Limb (tissue), 2 donors: ENCODE measurements around the gene CA10.
A peak's percentile ranks its signal among the peaks of the same experiment; 100 is the strongest.

Source experiments
- DNase-seq, 2 donors: peaks; one replicate each; pipeline ENCODE4 v3.0.0-alpha.2; 2016; ENCODE audit errors: extremely low spot score in 2 of 2

Gene CA10

DNA sequence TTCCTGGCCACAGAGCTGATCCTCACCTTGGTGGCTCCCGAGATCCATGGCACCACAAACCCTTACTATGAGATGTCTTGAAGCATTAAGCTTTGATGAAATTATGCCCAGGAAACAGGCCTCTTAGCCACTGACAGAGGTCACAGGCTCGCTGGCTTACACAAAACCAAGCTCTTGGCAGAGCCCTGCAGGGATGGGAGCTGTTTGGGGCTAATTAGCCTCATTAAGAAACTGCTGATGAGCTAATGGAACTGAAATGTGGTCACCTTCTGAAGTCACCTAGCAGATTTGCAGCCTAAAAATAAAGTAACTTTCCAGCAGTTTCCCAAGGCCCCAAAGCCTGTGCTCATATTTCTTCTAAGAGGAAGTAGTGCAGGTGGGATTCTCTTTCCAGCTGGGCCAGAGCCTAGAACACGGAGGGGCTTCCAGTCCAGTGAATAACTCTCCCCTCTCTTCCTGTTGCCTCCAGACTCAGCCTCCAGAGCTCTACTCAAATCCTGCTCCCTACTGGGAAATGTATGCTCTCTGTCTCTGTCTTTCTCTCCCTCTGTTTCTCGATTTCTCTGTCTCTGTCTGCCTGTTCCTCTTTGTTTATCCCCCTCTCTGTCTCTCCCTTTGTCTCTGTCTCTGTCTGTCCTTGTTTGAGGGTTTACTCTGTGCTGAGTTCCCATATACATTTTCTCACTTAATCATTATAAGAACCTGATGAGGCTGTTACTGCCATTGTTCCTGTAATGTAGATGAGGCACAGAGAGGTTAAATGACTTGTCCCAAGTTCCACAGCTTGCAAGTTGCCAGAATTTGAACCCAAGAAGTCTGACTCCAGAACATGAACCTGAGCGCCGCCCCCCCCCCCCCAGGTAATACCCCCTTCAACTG, 338.9 kb downstream of the CA10 start:
- DNase-seq = peak in 1 of 2 donors; percentile 18

DNA sequence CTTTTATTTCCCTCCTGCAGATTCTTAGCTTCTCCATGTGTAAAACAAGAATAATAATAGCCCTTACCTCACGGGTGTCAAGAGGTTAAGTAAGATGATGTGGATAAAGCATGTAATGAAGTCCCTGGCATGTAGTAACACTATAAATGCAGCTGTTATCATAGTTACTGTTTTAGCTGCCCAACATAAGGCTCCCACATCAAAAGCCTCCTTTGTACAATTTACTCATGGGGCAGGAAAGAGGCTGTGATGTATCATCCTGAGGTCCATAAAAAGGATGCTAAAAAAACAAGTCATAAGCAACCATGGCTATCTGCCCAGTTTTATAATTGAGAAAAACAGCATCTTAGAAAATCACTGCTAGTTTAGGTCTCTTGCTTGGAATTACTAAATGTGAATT, 339.7 kb downstream of the CA10 start:
- DNase-seq = no peak

DNA sequence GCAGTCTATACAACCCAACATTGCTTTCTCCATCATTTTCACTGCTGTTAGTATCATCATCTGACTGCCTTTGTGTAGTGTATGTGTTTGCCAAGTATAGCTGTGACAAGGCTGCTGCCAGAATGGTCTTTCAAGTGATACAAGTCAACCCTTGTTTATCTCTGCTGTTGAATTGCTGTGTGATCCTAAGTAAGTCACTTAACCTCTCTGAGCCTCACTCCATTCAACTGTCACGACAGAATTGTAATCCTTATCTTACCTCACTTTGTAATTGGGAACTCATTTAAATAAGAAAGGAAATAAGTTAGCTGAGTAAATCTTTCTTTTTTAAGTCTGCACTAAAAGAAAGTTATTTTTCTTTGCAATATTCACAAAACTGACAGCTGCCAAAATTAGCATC, 340.6 kb downstream of the CA10 start:
- DNase-seq = no peak

DNA sequence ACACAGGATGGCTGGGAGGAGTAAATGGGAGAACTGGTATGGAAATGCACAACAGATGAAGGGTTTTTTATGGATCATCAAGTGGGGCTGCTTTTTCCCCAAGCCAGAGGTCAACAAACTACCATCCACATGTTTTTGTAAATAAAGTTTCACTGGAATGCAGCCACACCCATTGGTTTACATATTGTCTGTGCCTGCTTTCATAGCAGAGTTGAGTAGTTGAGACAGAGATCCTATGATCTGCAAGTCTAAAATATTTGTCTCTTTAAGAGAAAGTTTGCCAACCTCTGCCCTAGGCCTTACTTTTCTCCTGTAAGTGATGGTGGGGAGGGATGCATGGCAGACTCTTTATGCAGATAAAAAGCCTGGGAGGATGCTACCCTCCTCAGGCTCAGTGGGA, 341.4 kb downstream of the CA10 start:
- no peak for DNase-seq

DNA sequence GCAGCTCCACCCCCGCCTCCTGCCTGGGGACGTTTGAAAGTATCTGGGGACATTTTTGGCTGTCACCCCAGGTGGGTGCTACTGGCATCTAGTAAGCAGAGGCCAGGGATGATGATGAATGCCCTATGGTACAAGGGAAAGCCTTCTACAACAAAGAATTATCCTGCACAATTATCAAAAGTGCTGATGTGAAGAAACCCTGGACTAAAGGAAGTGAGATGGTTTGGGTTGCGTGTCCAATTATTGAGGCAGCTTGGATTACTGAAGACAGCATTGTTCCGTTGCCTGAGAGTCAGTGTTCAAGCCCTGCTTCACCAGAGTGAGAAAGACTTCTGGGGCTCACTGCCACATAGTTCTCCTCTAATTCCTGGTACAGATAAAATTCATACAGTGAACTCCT, 343.4 kb downstream of the CA10 start:
- DNase-seq = no peak

DNA sequence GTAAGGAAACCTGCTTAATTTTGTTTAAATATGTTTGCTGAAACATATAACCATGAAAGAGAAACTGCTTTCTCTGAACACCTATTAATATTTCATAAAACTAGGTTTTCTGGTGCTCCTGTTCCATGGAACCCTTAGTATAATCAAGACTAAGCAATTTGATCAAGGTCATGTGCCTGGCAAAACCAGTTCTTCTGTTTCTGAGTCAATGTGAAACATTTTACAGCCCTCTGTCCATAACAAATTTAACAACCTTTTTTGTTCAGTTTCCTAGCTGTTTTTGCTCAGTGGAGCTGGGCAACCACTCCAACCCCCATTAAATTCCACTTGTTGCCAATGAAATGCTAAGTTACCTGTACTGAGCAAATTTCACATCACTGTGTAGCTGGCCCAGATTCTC, 344.0 kb downstream of the CA10 start:
- no peak for DNase-seq

DNA sequence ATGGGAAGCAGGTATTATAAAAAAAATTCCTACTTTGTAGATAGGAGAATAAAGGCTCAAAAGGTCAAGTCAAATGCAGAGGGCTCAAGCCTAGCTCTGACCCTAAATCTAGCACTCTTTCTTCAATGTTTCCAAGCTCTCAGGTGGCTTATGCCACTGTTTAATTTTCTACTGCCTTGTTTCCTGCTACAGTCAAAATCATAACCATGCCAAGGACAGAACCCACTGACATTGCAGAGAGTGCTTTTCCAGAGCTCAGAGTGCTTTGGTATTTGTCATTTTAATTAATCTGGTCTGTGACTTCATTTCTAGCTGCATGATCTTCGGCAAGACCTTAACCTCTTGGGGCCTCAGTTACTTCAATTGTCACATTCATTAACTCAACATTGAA, 344.7 kb downstream of the CA10 start:
- DNase-seq = no peak

DNA sequence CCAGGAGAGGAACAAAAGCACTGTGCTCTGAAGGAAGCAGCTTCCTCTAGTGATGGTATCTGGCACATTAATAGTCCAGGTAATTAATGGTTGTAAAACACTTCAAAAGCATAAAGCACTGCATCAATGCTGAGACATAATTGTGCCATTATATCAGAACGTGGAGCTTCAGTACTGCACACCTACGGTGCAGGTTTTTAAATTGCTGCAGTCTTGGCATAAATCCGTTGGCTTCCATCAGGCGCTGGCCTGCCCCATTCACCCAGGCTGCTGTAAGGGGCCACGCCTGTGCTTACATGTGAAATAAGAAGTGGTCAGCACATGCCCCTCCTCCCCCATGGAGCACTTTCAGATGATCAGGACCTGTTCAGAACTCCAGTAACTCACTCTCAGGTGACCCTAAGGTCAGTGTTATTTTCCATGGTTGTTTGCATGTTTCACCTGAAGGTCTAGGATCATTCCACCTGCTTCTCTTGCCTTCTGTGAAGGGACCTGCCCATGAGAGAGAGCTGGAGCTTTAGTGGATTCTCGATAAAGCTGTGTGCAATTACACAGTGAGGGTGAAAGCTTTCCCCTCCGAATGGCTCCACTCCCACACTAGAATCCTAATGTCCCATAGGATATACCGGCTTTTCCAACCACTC, 345.3 kb downstream of the CA10 start:
- DNase-seq = no peak

DNA sequence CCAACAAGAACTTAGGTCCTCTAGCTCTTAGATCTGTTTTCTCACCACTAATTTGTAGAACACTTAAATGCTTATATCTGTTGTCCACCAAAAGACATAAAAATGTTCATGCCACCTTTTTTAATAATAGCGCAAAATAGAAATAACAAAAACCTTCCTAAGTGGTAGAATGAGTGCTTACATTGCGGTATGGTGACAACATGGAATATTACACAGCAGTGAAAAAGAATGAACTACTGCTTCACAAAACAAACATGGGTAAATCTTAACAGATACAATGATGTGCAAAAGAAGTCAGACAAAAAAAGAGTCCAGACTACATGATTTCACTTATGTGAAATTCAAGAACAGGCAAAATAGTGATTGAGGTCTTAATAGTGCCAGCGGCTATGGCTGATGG, 351.1 kb downstream of the CA10 start:
- no peak for DNase-seq

DNA sequence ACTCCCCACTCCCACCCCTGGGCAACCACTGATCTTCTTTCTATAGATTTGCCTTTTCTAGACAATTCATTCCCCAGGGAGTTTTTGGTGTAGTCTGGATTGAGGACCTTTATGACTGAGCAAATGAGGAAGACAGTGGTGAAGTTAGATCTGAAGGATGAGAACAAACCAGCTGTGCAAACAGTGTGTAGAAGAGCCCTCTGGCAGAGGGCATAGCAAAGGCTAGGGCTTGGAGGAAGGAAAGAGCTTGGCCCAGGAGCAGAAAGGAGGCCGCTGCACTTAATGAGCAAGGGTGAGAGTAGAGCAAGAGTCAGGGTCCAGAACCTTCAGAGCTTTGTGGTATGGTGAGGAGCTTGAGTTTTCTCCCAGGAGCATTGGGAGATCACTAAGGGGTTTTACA, 352.7 kb downstream of the CA10 start:
- DNase-seq = no peak

DNA sequence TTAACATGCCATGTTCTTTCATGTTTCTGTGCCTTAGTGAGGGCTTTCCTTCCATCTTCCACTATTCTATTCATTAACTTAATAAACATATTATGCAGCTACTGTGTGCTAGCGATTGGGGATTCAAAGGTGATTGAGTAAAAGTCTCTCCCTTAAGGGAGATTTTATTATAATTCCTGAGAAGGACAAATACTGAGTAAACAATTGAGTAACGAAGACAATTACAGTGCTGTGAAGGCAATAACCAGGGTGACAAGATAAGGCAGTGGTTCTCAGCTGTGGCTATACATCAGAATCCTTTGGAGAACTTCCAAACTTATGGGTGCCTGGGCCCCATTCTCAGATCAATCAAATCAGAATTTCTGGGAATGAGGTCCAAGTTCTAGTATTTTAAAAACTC, 353.3 kb downstream of the CA10 start:
- no peak for DNase-seq

DNA sequence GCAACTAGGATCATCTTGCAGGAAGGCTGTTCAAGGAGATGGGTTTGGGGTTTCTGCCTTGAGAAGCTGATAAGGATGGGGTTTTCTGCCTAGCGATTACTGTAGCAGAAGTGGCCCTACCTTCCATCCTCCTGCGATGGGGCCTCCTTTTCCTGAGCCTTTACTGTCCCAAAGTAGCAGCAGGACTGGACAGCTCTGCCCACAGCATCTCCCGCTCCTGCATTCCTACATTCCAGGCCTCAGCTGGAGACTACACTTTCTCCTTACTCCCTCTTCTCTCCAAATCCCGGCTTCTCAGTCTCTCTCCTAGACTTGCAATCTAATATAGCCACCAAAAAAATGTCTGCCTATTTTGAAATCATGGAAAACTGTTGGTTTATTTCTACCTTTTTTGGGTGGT, 355.4 kb downstream of the CA10 start:
- no peak for DNase-seq

DNA sequence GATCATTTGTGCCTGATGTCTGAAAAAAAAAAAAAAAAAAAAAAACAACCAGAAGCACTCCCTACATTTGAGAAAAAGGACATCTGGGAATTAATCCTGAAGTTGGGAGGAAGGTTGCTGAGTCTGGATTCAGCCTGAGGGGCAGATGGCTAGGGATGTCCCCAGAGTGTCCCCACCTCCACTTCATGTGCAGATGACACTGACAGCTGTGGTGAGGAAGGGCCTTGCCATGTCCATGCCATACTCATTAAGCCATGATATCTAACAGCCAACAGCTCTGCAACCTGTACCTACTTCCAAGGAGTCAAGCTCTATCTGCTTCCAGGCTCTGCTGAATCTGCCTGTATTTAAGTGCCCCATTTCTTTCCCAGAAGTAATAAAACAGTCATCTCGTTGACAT, 356.0 kb downstream of the CA10 start:
- no peak for DNase-seq

DNA sequence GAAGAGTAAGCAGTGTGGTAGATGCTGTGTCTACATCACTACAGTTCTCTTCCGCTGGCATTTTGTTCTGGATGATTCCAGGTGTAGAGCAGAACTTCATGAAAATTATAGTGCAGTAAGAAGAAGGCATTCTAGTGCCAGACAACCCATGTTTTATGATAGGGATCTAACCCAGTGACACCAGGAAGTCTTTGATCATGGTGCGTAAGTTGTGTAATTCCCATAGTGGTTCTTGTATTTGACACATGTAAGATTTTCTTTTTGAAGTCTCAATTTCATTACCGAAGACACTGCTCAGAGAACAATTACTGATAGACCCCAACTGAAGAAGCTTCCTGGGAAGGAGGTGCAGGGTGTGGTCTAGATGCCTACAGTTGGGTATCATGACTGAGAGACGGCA, 356.9 kb downstream of the CA10 start:
- DNase-seq = no peak

DNA sequence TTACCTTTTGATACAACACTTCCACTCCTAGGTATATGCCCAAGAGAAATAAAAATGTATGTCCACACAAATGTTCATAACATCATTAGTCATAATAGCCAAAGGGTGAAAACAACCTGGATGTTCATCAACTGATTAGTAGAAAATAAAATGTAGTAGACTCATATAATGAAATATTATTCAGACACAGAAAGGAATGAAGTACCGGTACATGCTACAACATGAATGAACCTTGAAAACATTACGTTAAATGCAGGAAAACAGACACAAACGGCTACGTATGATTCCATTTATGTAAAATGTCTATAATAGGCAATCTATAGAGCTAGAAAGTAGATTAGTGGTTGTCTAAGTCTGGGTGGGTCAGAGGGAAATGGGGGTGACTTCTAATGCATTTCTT, 358.5 kb downstream of the CA10 start:
- no peak for DNase-seq

DNA sequence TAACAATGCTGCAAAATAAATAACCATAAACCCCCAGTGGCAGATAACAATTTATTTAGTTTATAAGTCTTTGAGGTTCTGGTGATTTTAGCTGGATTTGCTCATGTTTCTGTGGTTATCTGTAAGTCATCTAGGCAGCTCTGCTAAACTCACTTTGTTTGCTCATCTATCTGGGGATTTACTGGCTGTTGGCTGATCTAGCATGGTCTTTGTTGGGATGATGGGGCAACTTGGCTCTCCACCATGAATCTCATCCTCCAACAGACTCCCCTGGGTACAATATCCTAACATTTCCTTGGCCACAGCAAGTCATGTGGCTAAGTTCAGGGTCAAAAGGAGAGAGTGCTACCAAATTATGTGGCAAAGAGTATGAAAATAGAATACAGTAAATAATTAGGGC, 359.3 kb downstream of the CA10 start:
- no peak for DNase-seq

DNA sequence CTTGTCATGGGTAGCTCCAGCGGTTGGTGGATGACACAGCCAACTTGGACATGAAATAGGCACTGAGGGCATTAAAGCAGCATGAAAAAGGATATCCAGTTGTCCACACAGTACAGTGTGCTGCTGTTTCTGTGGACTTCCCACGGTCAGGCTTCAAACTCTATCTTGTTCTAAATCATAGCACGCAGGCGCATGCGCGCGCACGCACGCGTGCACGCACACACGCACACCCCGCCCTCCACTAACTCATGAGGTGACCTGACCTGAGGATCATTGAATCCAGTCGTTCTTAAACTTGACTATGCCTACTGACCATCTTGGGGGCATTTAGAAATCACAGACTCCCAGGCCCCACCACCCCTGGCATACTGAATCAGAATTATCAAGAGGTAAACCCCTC, 361.4 kb downstream of the CA10 start:
- no peak for DNase-seq

DNA sequence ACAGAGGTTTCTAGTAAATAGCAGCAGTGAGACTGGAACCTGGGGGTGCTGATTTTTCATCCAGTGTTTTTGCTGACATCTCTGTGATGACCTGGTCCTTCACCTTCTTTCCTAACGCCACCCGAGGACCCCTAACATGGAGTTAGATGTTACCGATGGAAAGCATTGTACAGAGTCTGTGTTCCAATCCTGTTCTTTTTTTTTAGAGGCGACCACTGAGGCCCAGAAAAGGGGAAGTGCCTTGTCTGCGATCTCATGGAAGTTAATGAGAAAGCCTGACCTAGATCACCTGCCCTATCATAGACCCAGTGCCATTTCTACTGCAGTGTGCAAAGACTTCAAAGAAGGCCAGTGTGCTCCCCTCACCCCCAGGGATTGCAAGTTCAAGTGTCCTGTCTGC, 362.5 kb downstream of the CA10 start:
- no peak for DNase-seq

DNA sequence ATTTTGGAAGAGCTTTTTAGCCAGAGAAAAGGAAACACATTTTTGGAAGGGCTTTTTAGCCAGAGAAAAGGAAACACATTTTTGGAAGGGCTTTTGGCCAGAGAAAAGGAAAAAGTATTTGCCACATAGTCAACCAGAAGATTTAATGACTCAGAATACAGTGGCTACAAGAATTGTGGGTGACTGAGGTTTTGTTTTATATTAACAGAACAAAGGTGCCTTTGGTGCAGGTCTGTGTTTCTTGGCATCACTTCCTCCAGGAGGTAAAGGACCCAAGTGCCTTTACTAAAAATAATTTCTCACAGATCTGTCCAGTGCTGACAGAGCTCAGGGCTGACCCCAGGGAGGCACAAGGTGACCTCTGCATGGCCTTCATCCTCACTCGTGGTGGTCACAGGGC, 363.1 kb downstream of the CA10 start:
- DNase-seq = no peak

DNA sequence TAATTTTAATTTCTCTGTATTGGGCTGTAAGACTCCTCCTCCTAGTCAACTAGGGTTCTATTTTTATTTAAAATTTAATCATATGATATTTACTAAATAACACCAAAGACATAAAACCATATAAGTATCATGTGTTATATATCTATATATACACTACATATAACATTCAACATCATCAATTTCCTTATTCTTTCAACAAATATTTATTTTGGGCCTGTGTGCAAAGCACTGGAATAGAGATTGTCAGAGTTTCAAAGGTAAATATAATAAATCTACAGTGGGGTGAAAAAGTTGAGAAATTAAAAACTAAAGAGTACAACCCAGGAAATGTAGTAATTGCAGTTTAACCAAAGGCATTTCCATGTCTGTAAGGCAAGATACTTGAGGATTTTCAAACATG, 364.0 kb downstream of the CA10 start:
- DNase-seq = no peak

DNA sequence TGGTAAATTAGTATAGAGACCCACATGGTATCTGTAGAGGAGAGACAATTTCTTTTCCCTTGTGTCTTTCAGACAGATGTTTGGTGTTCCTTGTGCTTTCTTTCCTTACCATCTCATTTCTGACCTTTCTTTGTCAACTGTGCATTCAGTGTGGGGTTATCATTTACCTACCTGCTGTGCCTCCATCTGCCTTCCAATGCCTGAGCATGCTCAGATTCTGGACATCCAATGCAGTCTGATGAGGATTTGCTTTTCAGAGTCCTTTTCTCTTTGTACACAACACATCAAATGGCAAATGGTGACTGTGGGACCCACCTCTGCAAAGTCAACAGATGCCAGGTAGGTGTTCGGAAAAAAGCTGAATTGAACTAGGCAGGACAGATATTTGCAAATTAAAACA, 364.8 kb downstream of the CA10 start:
- DNase-seq = no peak

DNA sequence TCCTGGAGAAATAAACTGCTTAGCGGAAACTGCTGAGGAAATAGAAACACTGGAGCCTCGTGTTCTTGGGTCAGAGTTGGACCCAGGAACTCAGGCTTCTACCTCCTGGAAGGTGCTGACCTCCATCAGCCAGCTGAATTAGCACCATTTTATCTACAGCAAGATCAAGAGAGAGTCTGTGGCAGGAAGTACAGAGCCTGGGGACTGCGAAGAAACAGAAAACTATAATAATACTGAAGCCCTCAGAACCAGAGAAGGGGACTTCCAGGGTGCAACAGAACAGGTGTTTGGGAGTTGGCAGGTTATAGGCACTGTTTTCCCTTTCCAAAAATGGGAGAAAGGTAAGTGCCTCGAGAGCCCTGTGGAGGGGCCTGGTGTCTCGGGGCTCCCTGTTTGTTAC, 379.7 kb downstream of the CA10 start:
- no peak for DNase-seq

DNA sequence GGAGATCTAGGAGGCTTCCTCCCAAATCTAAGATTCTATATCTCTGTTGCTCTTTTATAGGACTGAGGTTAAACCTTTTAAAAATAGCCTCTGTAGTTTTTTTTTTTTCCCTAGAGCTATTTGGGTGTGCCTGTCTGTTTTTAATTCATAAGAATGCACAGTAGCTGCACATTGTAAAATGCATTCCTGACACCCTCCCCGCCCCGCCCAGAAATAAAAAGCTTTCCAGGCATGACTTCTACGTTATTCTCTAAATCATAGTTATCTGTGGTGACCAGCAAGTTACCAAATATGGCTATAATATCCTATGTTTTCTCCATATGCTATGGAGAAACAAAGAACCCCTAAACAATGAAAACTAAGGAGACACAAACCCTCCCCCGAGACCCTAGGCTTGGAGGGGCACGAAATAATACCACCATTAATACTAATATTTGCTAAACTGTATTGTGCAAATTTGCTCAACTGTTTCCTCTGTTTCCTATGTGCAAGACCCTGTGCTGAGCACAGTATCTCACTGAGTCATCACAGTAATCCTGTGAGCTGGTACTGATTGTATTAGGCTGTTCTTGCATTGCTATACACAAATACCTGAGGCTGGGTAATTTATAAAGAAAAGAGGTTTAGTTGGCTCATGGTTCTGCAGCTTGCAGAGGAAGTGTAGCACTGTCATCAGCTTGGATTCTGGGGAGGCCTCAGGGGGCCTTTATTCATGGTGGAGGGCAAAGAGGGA, 388.3 kb downstream of the CA10 start:
- no peak for DNase-seq
